K562 (cell line): ENCODE results near the gene FYB1. TPM values are rescaled to one million over a fixed set of nuclear protein-coding genes. Genes with fewer than 3 reads are reported as not detected.

Experiments
- CTCF ChIP-seq, 3 experiments: IDR thresholded peaks in 2 of 3; conservative IDR thresholded peaks in 1 of 3; 2 replicates each; pipeline ENCODE4 v1.5.1; 2011 to 2012; ENCODE audit warnings: low read length in 3 of 3, mild to moderate bottlenecking in 3 of 3, control low read depth in 2 of 3, improper control_type of control experiment in 1 of 3, inconsistent platforms in 1 of 3, low read depth in 1 of 3, mixed read lengths in 1 of 3, moderate library complexity in 1 of 3; ENCODE audit not compliant: insufficient read depth in 2 of 3
- E2F4 ChIP-seq: sonication (generic); formaldehyde crosslinking; IDR thresholded peaks from 2 replicates; pipeline ENCODE4 v1.8.0; 2022; ENCODE audit warnings: mild to moderate bottlenecking, low read depth, missing genetic modification reagents
- FIP1L1 ChIP-seq: fragments of 200-400 bp; formaldehyde crosslinking; IDR thresholded peaks from 2 replicates; pipeline ENCODE4 v1.6.1; 2018; ENCODE audit warnings: mild to moderate bottlenecking, low read depth, low read length; ENCODE audit not compliant: poor library complexity, severe bottlenecking
- FOXP4 ChIP-seq: sonication (generic); formaldehyde crosslinking; IDR thresholded peaks from 2 replicates; pipeline ENCODE4 v1.8.0; 2022; ENCODE audit warnings: mild to moderate bottlenecking, missing genetic modification reagents, borderline replicate concordance
- KLF16 ChIP-seq: IDR thresholded peaks from 2 replicates; pipeline ENCODE4 v1.6.1; 2016; ENCODE audit warnings: antibody characterized with exemption
- MECOM ChIP-seq: fragments of 250-450 bp; sonication (Bioruptor Pico); IDR thresholded peaks from 2 replicates; pipeline ENCODE4 v1.8.0; 2022; ENCODE audit warnings: inconsistent platforms
- NFE2L1 ChIP-seq: fragments of 450-650 bp; IDR thresholded peaks from 2 replicates; pipeline ENCODE4 v1.6.1; 2016; ENCODE audit warnings: missing genetic modification characterization, low read depth, mild to moderate bottlenecking, missing compliant biosample characterization, moderate library complexity, borderline replicate concordance
- PTTG1 ChIP-seq: fragments of 450-650 bp; IDR thresholded peaks from 2 replicates; pipeline ENCODE4 v1.6.1; 2016; ENCODE audit warnings: low read depth, mild to moderate bottlenecking, missing genetic modification characterization, missing compliant biosample characterization
- RAD21 ChIP-seq, 2 experiments: fragments of 250-450 bp in 1 of 2; fragments of 450-650 bp in 1 of 2; sonication (Bioruptor Pico) in 1 of 2; formaldehyde crosslinking in 1 of 2; IDR thresholded peaks in 1 of 2; conservative IDR thresholded peaks in 1 of 2; 2 replicates each; pipeline versions ENCODE4 v1.4.0 to v1.8.0; 2020 to 2022; ENCODE audit warnings: mild to moderate bottlenecking in 2 of 2, moderate library complexity in 1 of 2
- RCOR1 ChIP-seq, 2 experiments: IDR thresholded peaks; 2 replicates each; pipeline ENCODE4 v1.6.1; 2012; ENCODE audit warnings: low read depth in 2 of 2, low read length in 2 of 2, borderline replicate concordance in 1 of 2, improper control_type of control experiment in 1 of 2
- SMAD2 ChIP-seq: fragments of 150-350 bp; IDR thresholded peaks from 2 replicates; pipeline ENCODE4 v1.6.1; 2014; ENCODE audit warnings: low read depth, mild to moderate bottlenecking, low read length
- SREBF2 ChIP-seq: sonication (generic); formaldehyde crosslinking; IDR thresholded peaks from 2 replicates; pipeline ENCODE4 v1.4.0; 2020; ENCODE audit warnings: mild to moderate bottlenecking, missing genetic modification reagents
- TGIF2 ChIP-seq: sonication (generic); formaldehyde crosslinking; IDR thresholded peaks from 2 replicates; pipeline ENCODE4 v1.8.1; 2022; ENCODE audit warnings: mild to moderate bottlenecking, missing genetic modification reagents, moderate library complexity
- U2AF1 ChIP-seq: fragments of 200-400 bp; formaldehyde crosslinking; optimal IDR thresholded peaks from 2 replicates; pipeline ENCODE3; 2017; ENCODE audit warnings: mild to moderate bottlenecking, low read depth, low read length, moderate library complexity
- polyA plus RNA-seq, 8 experiments: library from polyadenylated mRNA; depleted of rRNA in 4 of 8; stranded (reverse) in 5 of 8; unstranded in 3 of 8; fragments of >200 nt; fragmentation: Nextera tagmentation in 2 of 8; fragmentation: Illumina TruSeq in 1 of 8; extraction: Ambion mirVana in 2 of 8; extraction: Trizol in 1 of 8; gene quantifications; 2 replicates each; pipeline versions ENCODE4 v1.2.1 to v1.2.3, GENCODE V29; 2011 to 2014; ENCODE audit warnings: inconsistent platforms in 1 of 8, missing spikeins in 1 of 8
- total RNA-seq, 7 experiments: library from RNA; depleted of rRNA in 6 of 7; stranded (reverse); fragments of >200 nt in 6 of 7; fragmentation: Illumina TruSeq in 2 of 7; extraction: Trizol in 2 of 7; gene quantifications; 2 replicates each; pipeline versions ENCODE4 v1.2.1 to v1.2.3, GENCODE V29; 2011 to 2021; ENCODE audit warnings: low replicate concordance in 1 of 7
- TF ChIP-seq, protein P1 (sequence below): fragments of 250-450 bp; sonication (Bioruptor Pico); IDR thresholded peaks from 2 replicates; pipeline ENCODE4 v1.8.0; 2022; ENCODE audit warnings: inconsistent platforms, mild to moderate bottlenecking, moderate library complexity, borderline replicate concordance
- TF ChIP-seq, protein P2 (sequence below): fragments of 450-650 bp; formaldehyde crosslinking; IDR thresholded peaks from 2 replicates; pipeline ENCODE4 v1.4.0; 2020; ENCODE audit warnings: mild to moderate bottlenecking
- TF ChIP-seq, protein P3 (sequence below): fragments of 450-650 bp; formaldehyde crosslinking; IDR thresholded peaks from 2 replicates; pipeline ENCODE4 v1.4.0; 2022; ENCODE audit warnings: mild to moderate bottlenecking, moderate library complexity

The FYB1 gene
- total and polyA plus RNA-seq, 9 of the 15 experiments (the other 6 are each of a cell fraction or from before 2014, with no cell fraction given), result 4.7 to 31.5 (median 9.7) TPM

DNA sequence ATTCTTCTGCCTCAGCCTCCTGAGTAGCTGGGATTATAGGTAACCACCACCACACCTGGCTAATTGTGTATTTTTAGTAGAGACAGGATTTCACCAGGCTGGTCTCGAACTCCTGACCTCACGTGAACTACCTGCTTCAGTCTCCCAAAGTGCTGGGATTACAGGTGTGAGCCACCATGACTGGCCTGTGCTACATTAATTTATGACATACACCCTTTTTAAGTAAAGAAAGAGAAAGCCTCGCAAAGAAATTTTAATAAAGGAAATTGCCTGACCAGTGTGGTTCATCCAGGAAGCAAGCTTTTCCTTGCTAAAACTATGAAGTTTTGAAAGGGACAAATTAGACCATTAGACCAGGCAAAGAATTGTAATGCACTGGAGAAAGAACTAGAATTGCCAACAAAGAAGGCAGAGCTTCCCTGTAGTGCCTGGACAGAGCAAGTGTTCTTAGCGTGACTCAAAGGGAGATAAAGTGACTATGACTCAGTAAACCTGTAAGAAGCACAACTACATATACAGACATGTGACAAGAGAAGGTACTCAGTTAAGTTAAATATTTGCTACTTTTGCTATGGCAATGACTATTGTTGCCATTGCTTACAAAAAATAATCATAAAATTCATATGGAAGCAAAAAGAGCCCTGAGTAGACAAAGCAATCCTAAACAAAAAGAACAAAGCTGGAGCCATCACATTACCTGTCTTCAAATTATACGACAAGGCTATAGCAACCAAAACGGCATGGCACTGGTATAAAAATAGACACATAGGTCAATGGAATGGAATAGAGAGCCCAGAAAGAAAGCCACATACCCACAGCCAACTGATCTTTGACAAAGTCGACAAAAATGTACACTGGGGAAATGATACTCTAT lies 54.6 kb downstream of the FYB1 start (continued):
- TF ChIP-seq FOXP4 (CRISPR knock-in tag) (no peak), PTTG1 (no peak), CTCF (IDR thresholded peaks at IDR 0.05 in 2 of 3, conservative IDR thresholded peaks at IDR 0.05 in 1 of 3; ENCODE audit: insufficient read depth in 2 of 3, low read depth in 1 of 3, low read length in 3 of 3) (0 out of 6 replicates have a peak, but pooled peaks of 1 of the 3 experiments have one; percentile 2), SMAD2 (no peak), RCOR1 (IDR thresholded peaks at IDR 0.05; ENCODE audit: borderline replicate concordance in 1 of 2, low read depth in 2 of 2, low read length in 2 of 2) (no peak), TGIF2 (no peak), RAD21 (CRISPR knock-in tag; conservative IDR thresholded peaks at IDR 0.05 in 1 of 2, IDR thresholded peaks at IDR 0.05 in 1 of 2) (0 out of 4 replicates have a peak, but pooled peaks of 1 of the 2 experiments have one; percentile 4), KLF16 (no peak), E2F4 (CRISPR knock-in tag) (no peak), FIP1L1 (no peak), MECOM (CRISPR knock-in tag) (peak; percentile 54; the same call in 1 of the 2 replicates), SREBF2 (CRISPR knock-in tag) (no peak), NFE2L1 (no peak), U2AF1 (no peak)
- TF ChIP-seq, protein P1, sequence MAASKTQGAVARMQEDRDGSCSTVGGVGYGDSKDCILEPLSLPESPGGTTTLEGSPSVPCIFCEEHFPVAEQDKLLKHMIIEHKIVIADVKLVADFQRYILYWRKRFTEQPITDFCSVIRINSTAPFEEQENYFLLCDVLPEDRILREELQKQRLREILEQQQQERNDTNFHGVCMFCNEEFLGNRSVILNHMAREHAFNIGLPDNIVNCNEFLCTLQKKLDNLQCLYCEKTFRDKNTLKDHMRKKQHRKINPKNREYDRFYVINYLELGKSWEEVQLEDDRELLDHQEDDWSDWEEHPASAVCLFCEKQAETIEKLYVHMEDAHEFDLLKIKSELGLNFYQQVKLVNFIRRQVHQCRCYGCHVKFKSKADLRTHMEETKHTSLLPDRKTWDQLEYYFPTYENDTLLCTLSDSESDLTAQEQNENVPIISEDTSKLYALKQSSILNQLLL (CRISPR knock-in tag), result no peak
- TF ChIP-seq, protein P2, sequence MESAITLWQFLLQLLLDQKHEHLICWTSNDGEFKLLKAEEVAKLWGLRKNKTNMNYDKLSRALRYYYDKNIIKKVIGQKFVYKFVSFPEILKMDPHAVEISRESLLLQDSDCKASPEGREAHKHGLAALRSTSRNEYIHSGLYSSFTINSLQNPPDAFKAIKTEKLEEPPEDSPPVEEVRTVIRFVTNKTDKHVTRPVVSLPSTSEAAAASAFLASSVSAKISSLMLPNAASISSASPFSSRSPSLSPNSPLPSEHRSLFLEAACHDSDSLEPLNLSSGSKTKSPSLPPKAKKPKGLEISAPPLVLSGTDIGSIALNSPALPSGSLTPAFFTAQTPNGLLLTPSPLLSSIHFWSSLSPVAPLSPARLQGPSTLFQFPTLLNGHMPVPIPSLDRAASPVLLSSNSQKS (CRISPR knock-in tag), result no peak
- TF ChIP-seq, protein P3, sequence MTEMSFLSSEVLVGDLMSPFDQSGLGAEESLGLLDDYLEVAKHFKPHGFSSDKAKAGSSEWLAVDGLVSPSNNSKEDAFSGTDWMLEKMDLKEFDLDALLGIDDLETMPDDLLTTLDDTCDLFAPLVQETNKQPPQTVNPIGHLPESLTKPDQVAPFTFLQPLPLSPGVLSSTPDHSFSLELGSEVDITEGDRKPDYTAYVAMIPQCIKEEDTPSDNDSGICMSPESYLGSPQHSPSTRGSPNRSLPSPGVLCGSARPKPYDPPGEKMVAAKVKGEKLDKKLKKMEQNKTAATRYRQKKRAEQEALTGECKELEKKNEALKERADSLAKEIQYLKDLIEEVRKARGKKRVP (CRISPR knock-in tag), result no peak
